HEK293 (cell line): Measurements from ENCODE around the gene FOXP1.

ENCODE experiments used
- CTCF ChIA-PET: fragments of 350-600 bp; formaldehyde crosslinking; extraction: SDS; loops from one replicate; lab custom pipeline; 2021; ENCODE audit warnings: antibody characterized with exemption; lab: Yijun Ruan, JAX
- POLR2A ChIA-PET: fragments of 300-600 bp; formaldehyde crosslinking; extraction: SDS; loops from one replicate; lab custom pipeline; 2020; ENCODE audit warnings: antibody characterized with exemption, inconsistent platforms; lab: Yijun Ruan, JAX
- H3K27ac ChIP-seq: fragments of 200-500 bp; sonication (Bioruptor generic); 2 replicates; pipeline ENCODE4 v1.5.1; 2014; ENCODE audit warnings: low read depth, low read length, control low read depth, inconsistent platforms; ENCODE audit errors: extremely low read depth
- H3K36me3 ChIP-seq, 2 experiments: fragments of 200-500 bp in 1 of 2; sonication (Bioruptor generic) in 1 of 2; 1 replicate in 1 of 2; 2 replicates in 1 of 2; pipeline ENCODE4 v1.5.1; 2014 to 2017; ENCODE audit warnings: inconsistent platforms in 2 of 2, low read length in 2 of 2; ENCODE audit not compliant: control insufficient read depth in 2 of 2, insufficient read depth in 1 of 2
- H3K4me1 ChIP-seq: fragments of 200-500 bp; sonication (Bioruptor generic); 2 replicates; pipeline ENCODE4 v1.5.1; 2014; ENCODE audit warnings: mild to moderate bottlenecking, low read length, inconsistent platforms; ENCODE audit not compliant: control insufficient read depth, insufficient read depth
- H3K4me3 ChIP-seq: 2 replicates; pipeline ENCODE4 v1.5.1; 2011; ENCODE audit warnings: low read depth, mild to moderate bottlenecking, control low read depth, low read length, moderate library complexity
- H3K9me3 ChIP-seq: fragments of 200-500 bp; sonication (Bioruptor generic); 2 replicates; pipeline ENCODE4 v1.5.1; 2014; ENCODE audit warnings: low read depth, low read length, inconsistent platforms; ENCODE audit not compliant: control insufficient read depth, insufficient read depth
- EGR2 ChIP-seq: fragments of 450-650 bp; formaldehyde crosslinking; IDR thresholded peaks from 2 replicates; pipeline ENCODE4 v1.5.1; 2016; ENCODE audit warnings: low read depth, missing biosample characterization, missing genetic modification characterization
- FEZF1 ChIP-seq: fragments of 450-650 bp; formaldehyde crosslinking; IDR thresholded peaks from 2 replicates; pipeline ENCODE4 v1.5.1; 2016; ENCODE audit warnings: missing biosample characterization, missing genetic modification characterization
- KLF1 ChIP-seq: fragments of 450-650 bp; formaldehyde crosslinking; IDR thresholded peaks from 2 replicates; pipeline ENCODE4 v1.5.1; 2016; ENCODE audit warnings: missing biosample characterization, missing genetic modification characterization
- KLF7 ChIP-seq: fragments of 450-650 bp; formaldehyde crosslinking; IDR thresholded peaks from 2 replicates; pipeline ENCODE4 v1.5.1; 2016; ENCODE audit warnings: missing biosample characterization, missing genetic modification characterization, borderline replicate concordance
- KLF9 ChIP-seq: fragments of 450-650 bp; formaldehyde crosslinking; IDR thresholded peaks from 2 replicates; pipeline ENCODE4 v1.5.1; 2016; ENCODE audit warnings: missing biosample characterization, missing genetic modification characterization, low read depth
- MZF1 ChIP-seq: fragments of 450-650 bp; formaldehyde crosslinking; IDR thresholded peaks from 2 replicates; pipeline ENCODE4 v1.5.1; 2017; ENCODE audit warnings: missing biosample characterization, missing genetic modification characterization, borderline replicate concordance
- OSR2 ChIP-seq: fragments of 450-650 bp; formaldehyde crosslinking; IDR thresholded peaks from 2 replicates; pipeline ENCODE4 v1.5.1; 2016; ENCODE audit warnings: missing biosample characterization, missing genetic modification characterization
- PRDM1 ChIP-seq: fragments of 450-650 bp; formaldehyde crosslinking; IDR thresholded peaks from 2 replicates; pipeline ENCODE4; 2016; ENCODE audit warnings: missing biosample characterization, missing genetic modification characterization
- PRDM10 ChIP-seq: fragments of 450-650 bp; formaldehyde crosslinking; IDR thresholded peaks from 2 replicates; pipeline ENCODE4 v1.5.1; 2016; ENCODE audit warnings: missing biosample characterization, missing genetic modification characterization
- ZBTB17 ChIP-seq: fragments of 450-650 bp; formaldehyde crosslinking; IDR thresholded peaks from 2 replicates; pipeline ENCODE4 v1.5.1; 2016; ENCODE audit warnings: missing biosample characterization, missing genetic modification characterization
- ZBTB7A ChIP-seq: fragments of 450-650 bp; formaldehyde crosslinking; IDR thresholded peaks from 2 replicates; pipeline ENCODE4 v1.5.1; 2016; ENCODE audit warnings: low read depth, missing biosample characterization, missing genetic modification characterization
- ZBTB8A ChIP-seq: fragments of 450-650 bp; formaldehyde crosslinking; IDR thresholded peaks from 2 replicates; pipeline ENCODE4 v1.5.1; 2016; ENCODE audit warnings: missing biosample characterization, missing genetic modification characterization
- ZFHX2 ChIP-seq: fragments of 450-650 bp; formaldehyde crosslinking; conservative IDR thresholded peaks from 2 replicates; pipeline ENCODE4 v1.5.1; 2016; ENCODE audit warnings: missing biosample characterization, missing genetic modification characterization
- ZNF146 ChIP-seq: fragments of 450-650 bp; formaldehyde crosslinking; IDR thresholded peaks from 2 replicates; pipeline ENCODE4 v1.5.1; 2016; ENCODE audit warnings: missing biosample characterization, missing genetic modification characterization
- ZNF214 ChIP-seq: fragments of 450-650 bp; formaldehyde crosslinking; IDR thresholded peaks from 2 replicates; pipeline ENCODE4 v1.5.1; 2017; ENCODE audit warnings: missing biosample characterization, mild to moderate bottlenecking, missing genetic modification characterization, borderline replicate concordance
- ZNF24 ChIP-seq: fragments of 450-650 bp; formaldehyde crosslinking; IDR thresholded peaks from 2 replicates; pipeline ENCODE4 v1.5.1; 2016; ENCODE audit warnings: missing biosample characterization, missing genetic modification characterization
- ZNF37A ChIP-seq: fragments of 450-650 bp; IDR thresholded peaks from 2 replicates; pipeline ENCODE4 v1.5.1; 2018; ENCODE audit warnings: missing biosample characterization, missing genetic modification characterization
- ZNF391 ChIP-seq: fragments of 450-650 bp; formaldehyde crosslinking; IDR thresholded peaks from 2 replicates; pipeline ENCODE4 v1.5.1; 2016; ENCODE audit warnings: low read depth, missing biosample characterization, missing genetic modification characterization, borderline replicate concordance
- ZNF416 ChIP-seq: fragments of 450-650 bp; formaldehyde crosslinking; IDR thresholded peaks from 2 replicates; pipeline ENCODE4 v1.5.1; 2016; ENCODE audit warnings: missing biosample characterization, missing genetic modification characterization
- ZNF558 ChIP-seq: fragments of 450-650 bp; formaldehyde crosslinking; IDR thresholded peaks from 2 replicates; pipeline ENCODE4 v1.5.1; 2016; ENCODE audit warnings: missing biosample characterization, missing genetic modification characterization
- ZNF658 ChIP-seq: fragments of 450-650 bp; formaldehyde crosslinking; IDR thresholded peaks from 2 replicates; pipeline ENCODE4; 2016; ENCODE audit warnings: missing biosample characterization, missing genetic modification characterization
- ZNF692 ChIP-seq: fragments of 450-650 bp; formaldehyde crosslinking; IDR thresholded peaks from 2 replicates; pipeline ENCODE4 v1.5.1; 2016; ENCODE audit warnings: missing biosample characterization, missing genetic modification characterization
- ZNF768 ChIP-seq: fragments of 450-650 bp; formaldehyde crosslinking; IDR thresholded peaks from 2 replicates; pipeline ENCODE4 v1.5.1; 2018; ENCODE audit warnings: missing biosample characterization, mild to moderate bottlenecking, missing genetic modification characterization
- TF ChIP-seq, protein P1 (sequence below): fragments of 450-650 bp; formaldehyde crosslinking; IDR thresholded peaks from 2 replicates; pipeline ENCODE4 v1.5.1; 2016; ENCODE audit warnings: missing biosample characterization, missing genetic modification characterization

The FOXP1 gene

DNA sequence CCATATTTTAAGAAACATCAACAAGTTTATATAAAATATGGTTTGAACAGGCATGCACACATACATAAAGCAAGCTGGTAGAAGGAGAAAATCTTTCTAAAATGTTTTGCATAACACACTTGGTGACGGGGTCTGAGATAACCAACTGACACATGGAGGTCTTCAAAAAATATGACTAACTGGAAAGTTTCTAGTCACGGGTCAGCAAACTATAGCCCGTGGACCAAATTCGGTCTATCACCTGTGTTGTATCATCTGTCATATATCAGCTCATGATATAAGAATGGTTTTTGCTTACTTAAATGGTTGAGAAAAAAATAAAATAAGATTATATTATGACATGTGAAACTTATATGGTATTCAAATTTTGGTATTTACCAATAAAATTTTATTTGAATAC is 465.1 kb downstream of the FOXP1 start (continued):
- TF ChIP-seq ZNF214 (tag by site-specific recombination), result no peak

GRCh38 chr3:71117572-71118247 is 465.8 kb downstream of the FOXP1 start:
- Histone ChIP-seq H3K27ac (no peak overlapping the region), H3K4me3 (no peak overlapping the region), H3K4me1 (no peaks in the 10 kb centered on the region), H3K9me3 (no peaks in the 10 kb centered on the region), H3K36me3 (no peaks in the 10 kb centered on the region)
- POLR2A ChIA-PET, result no interaction called here
- CTCF ChIA-PET, result interaction anchor here (0.6 kb wide), 2 partner anchors 27 to 276 kb away, joined by 3 read pairs; no protein-coding TSS in a partner anchor
- no peak for TF ChIP-seq ZNF24 (tag by site-specific recombination)
- 0 out of 2 replicates have a peak, but pooled peaks have one; percentile 21 for TF ChIP-seq ZBTB17
- TF ChIP-seq, protein P1, sequence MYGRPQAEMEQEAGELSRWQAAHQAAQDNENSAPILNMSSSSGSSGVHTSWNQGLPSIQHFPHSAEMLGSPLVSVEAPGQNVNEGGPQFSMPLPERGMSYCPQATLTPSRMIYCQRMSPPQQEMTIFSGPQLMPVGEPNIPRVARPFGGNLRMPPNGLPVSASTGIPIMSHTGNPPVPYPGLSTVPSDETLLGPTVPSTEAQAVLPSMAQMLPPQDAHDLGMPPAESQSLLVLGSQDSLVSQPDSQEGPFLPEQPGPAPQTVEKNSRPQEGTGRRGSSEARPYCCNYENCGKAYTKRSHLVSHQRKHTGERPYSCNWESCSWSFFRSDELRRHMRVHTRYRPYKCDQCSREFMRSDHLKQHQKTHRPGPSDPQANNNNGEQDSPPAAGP (tag by site-specific recombination), result peak; percentile 67
- peak; percentile 42; the same call in 1 of the 2 replicates for TF ChIP-seq PRDM10
- no peak for TF ChIP-seq ZNF146 (tag by site-specific recombination)
- TF ChIP-seq OSR2 (tag by site-specific recombination), result no peak
- TF ChIP-seq ZNF391 (tag by site-specific recombination), result no peak
- peak; percentile 43; the same call in 1 of the 2 replicates for TF ChIP-seq KLF9 (tag by site-specific recombination)
- peak; percentile 21; the same call in 1 of the 2 replicates for TF ChIP-seq FEZF1 (tag by site-specific recombination)
- TF ChIP-seq ZNF768 (tag by site-specific recombination), result no peak
- TF ChIP-seq KLF1, result peak; percentile 84
- TF ChIP-seq MZF1 (tag by site-specific recombination), result no peak
- TF ChIP-seq ZNF37A (tag by site-specific recombination), result no peak
- peak; percentile 83 for TF ChIP-seq ZNF692

GRCh38 chr3:71114610-71115009 is 468.9 kb downstream of the FOXP1 start:
- Histone ChIP-seq H3K9me3 (no peaks in the 10 kb centered on the region), H3K27ac (no peak overlapping the region), H3K36me3 (no peaks in the 10 kb centered on the region; a peak in 1 of 3 replicates), H3K4me1 (peaks cover 2% of the 10 kb centered on the region), H3K4me3 (no peak overlapping the region)
- ChIA-PET CTCF (no interaction called here), POLR2A (no interaction called here)
- TF ChIP-seq ZNF416 (no peak), KLF7 (tag by site-specific recombination) (no peak), ZNF37A (tag by site-specific recombination) (no peak), ZNF658 (no peak), EGR2 (0 out of 2 replicates have a peak, but pooled peaks have one; percentile 37), ZBTB8A (tag by site-specific recombination) (no peak), ZBTB7A (no peak), ZNF558 (tag by site-specific recombination) (no peak), PRDM1 (tag by site-specific recombination) (no peak), ZFHX2 (tag by site-specific recombination) (peak; percentile 56)
